Stimulated activated naive B cell treated with anti-CD40 and anti-IgM and Interleukin-4, amounts not matched to agents 10 μg/mL and 1 μg/mL and 100 μg/mL, for 72 hours (primary cell): ENCODE data around the gene GLS.
A peak's percentile ranks its signal among the peaks of the same experiment; 100 is the strongest.

Experiments used
- ATAC-seq, 2 donors: fragments of 150-1000 bp; cut with Tn5 transposase; replicated peaks; 2 replicates each; pipeline ENCODE4 v1.10.0; 2021; ENCODE audit warnings: moderate library complexity in 1 of 2
- DNase-seq: peaks from one replicate; pipeline ENCODE4 v3.0.0; 2021
- H3K27ac Mint-ChIP-seq: one replicate; pipeline ENCODE4 v1.8.0; 2022; ENCODE audit warnings: mild to moderate bottlenecking, mixed read lengths
- H3K27me3 Mint-ChIP-seq, 2 donors: one replicate each; pipeline ENCODE4 v1.8.0; 2022; ENCODE audit warnings: mixed read lengths in 2 of 2
- H3K36me3 Mint-ChIP-seq, 2 donors: one replicate each; pipeline ENCODE4 v1.8.0; 2022; ENCODE audit warnings: mixed read lengths in 2 of 2, mild to moderate bottlenecking in 1 of 2
- H3K4me1 Mint-ChIP-seq, 2 donors: one replicate each; pipeline ENCODE4 v1.8.0; 2022; ENCODE audit warnings: mixed read lengths in 2 of 2, mild to moderate bottlenecking in 1 of 2
- H3K4me3 Mint-ChIP-seq, 2 donors: one replicate each; pipeline ENCODE4 v1.8.0; 2022; ENCODE audit warnings: mild to moderate bottlenecking in 2 of 2, mixed read lengths in 2 of 2, moderate library complexity in 1 of 2
- H3K9me3 Mint-ChIP-seq, 2 donors: one replicate each; pipeline ENCODE4 v1.8.0; 2022; ENCODE audit warnings: mixed read lengths in 2 of 2, mild to moderate bottlenecking in 1 of 2

GLS gene

GRCh38 chr2:190999949-191000665, 119.5 kb downstream of the GLS start:
- Mint-ChIP-seq H3K4me1 (peaks cover 8 to 16% of the 10 kb centered on the region in 2 donors), H3K36me3 (peaks cover 72 to 76% of the 10 kb centered on the region in 2 donors), H3K27ac (peak overlapping the region; percentile 47), H3K9me3 (peaks cover 9 to 16% of the 10 kb centered on the region in 2 donors), H3K27me3 (no peaks in the 10 kb centered on the region), H3K4me3 (no peak overlapping the region)
- DNase-seq = no peak
- ATAC-seq = no peak

DNA sequence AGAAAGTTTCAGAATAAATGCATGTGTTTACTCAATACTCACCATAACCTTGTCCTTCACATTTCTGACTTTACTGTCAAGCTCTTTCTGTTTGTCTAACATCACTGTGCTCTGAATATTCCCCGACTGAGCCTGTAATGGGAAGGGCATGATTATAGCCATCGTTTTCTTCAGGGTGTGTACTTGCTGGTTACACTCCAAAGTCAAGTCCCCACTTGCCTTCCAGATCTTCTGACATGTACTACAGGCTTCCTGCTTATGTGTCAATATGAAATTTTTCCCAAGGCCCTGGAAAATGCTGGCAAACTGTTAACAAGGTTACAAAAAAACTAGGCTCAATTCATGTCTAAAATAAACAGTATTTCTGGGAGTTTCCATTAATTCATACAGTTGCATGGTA, 120.4 kb downstream of the GLS start:
- Mint-ChIP-seq H3K4me3 (no peak overlapping the region), H3K27me3 (no peaks in the 10 kb centered on the region), H3K27ac (peak overlapping the region; percentile 16), H3K4me1 (peaks cover 8 to 11% of the 10 kb centered on the region in 2 donors), H3K36me3 (peaks cover 65 to 72% of the 10 kb centered on the region in 2 donors), H3K9me3 (peaks cover 4 to 10% of the 10 kb centered on the region in 2 donors)
- ATAC-seq (no peak), DNase-seq (no peak)

DNA sequence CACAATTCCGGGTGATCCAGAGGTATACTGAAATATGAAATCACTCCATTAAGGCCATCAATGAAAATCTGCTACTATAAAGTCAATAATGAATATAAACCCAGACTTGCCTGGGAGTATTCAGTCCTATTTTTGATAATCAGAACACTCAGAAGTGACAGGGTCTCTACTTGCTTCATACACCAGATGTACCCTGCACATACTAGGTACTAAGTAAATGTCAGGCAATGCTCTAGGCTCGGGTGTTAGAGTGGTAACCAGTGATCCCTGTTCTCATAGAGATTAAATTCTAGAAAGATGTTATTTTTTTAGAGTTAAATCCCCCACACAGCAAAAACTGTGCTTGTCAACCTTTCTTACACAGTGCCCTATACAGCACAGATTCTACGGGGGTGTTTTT, 121.0 kb downstream of the GLS start:
- Mint-ChIP-seq H3K9me3 (peaks cover 4 to 10% of the 10 kb centered on the region in 2 donors), H3K4me1 (peaks cover 8 to 11% of the 10 kb centered on the region in 2 donors), H3K27ac (no peak overlapping the region), H3K27me3 (no peaks in the 10 kb centered on the region), H3K36me3 (peaks cover 59 to 72% of the 10 kb centered on the region in 2 donors), H3K4me3 (no peak overlapping the region)
- no peak for ATAC-seq
- no peak for DNase-seq

DNA sequence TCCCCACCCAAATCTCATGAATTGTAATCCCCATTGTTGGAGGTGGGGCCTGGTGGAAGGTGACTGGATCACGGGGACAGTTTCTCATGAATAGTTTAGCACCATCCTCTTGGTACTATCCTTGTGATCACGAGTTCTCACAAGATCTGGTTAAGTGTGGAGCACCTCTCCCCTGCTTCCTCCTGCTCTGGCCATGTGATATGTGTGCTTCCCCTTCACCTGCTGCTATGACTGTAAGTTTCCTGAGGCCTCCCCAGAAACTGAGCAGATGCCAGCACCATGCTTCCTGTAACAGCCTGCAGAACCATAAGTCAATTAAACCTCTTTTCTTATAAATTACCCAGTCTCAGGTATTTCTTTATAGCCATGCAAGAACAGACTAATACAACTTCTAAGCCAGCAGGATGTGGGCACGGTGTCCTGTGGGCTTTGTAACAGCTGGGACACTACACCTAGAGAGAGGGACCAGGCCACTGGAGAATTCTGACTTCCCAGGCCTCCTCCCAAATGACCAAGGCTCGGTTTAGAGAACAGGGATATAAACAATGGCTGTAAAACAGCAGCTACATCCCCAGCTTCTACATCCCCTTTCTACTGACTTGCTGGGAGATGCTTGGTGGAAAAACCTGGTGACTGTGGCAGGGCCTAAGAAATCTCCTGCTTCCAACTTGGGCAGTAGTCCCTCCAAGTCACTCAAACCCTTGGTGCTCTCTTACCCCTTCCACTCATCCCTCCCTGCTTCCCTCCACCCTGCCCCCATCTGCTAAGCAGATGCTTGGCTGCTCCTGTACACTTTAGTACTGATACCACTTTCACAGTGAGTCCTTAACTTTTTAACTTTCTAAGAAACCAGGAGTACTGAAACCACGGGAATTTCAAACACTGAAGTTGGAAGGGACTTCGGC, 123.0 kb downstream of the GLS start:
- Mint-ChIP-seq H3K4me1 (peaks cover 0 to 8% of the 10 kb centered on the region in 2 donors), H3K36me3 (peaks cover 49 to 69% of the 10 kb centered on the region in 2 donors), H3K27ac (no peak overlapping the region), H3K9me3 (peaks cover 4 to 10% of the 10 kb centered on the region in 2 donors), H3K4me3 (no peak overlapping the region), H3K27me3 (no peaks in the 10 kb centered on the region)
- no peak for DNase-seq
- no peak for ATAC-seq

DNA sequence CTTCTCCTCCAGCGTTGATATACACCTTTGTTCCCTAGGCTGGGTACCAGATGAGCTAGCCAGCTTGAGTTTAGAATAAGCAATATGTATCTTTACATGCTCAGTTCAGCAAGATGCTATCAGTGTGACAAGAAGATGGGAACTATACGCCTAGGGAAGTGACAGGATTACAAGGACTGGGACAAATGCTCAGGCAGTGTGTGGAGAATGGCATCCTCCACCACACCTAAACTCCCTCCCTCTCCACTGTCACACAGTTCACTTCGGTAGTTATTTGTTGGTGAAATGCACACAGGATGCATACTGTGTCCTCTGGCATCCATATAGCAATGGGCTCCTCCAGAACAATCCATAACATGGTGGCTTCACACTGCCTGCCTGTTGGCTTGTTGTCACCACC, 125.7 kb downstream of the GLS start:
- H3K4me1 Mint-ChIP-seq = peaks cover 5 to 8% of the 10 kb centered on the region in 2 donors
- H3K27ac Mint-ChIP-seq = no peak overlapping the region
- no peak overlapping the region for H3K4me3 Mint-ChIP-seq
- H3K27me3 Mint-ChIP-seq = no peaks in the 10 kb centered on the region
- ATAC-seq = no peak
- H3K36me3 Mint-ChIP-seq = peaks cover 41 to 59% of the 10 kb centered on the region in 2 donors
- DNase-seq = no peak
- H3K9me3 Mint-ChIP-seq = peaks cover 4 to 10% of the 10 kb centered on the region in 2 donors

DNA sequence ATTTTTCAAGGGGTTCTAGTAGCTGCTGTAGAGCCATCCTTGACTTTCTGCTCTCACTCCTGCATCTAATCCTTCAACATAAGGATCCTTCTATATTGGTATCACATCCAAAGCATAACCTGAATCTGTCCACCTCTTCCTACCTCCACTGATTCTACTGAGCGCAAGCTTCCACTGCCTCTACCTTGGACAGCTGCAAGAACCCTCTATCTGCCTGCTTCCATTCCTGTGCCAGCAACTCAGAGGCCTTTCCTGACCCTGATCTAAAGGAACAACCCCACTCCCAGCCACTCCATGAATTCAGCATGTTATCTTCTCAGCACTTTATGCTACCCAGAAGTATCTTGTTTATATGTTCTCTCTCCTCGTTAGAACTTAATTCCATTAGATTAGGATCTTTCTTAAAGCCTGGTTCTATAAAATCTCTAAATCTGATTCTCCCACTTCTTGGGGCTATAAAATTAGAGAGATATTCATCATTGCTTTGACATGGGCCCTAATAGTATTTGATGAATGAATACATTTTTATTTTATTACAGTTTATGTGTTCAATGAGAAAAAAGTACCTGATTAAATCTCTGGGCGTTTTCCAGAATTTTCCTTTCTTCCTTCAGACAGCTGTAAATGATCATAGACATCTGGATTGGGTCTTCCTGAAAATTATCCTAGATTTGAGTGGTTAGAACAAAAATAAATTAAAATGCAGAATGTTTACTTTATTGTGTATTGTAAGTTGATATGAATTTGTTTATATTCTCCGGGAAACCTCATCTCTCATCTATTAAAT, 126.6 kb downstream of the GLS start:
- no peaks in the 10 kb centered on the region for H3K27me3 Mint-ChIP-seq
- no peak for DNase-seq
- ATAC-seq = no peak
- H3K9me3 Mint-ChIP-seq = peaks cover 4 to 10% of the 10 kb centered on the region in 2 donors
- no peak overlapping the region for H3K4me3 Mint-ChIP-seq
- H3K27ac Mint-ChIP-seq = no peak overlapping the region
- H3K36me3 Mint-ChIP-seq = peaks cover 37 to 55% of the 10 kb centered on the region in 2 donors
- peaks cover 5 to 10% of the 10 kb centered on the region in 2 donors for H3K4me1 Mint-ChIP-seq

- H3K4me3 Mint-ChIP-seq = no peak overlapping the region
- no peak for ATAC-seq
- peaks cover 30 to 48% of the 10 kb centered on the region in 2 donors for H3K36me3 Mint-ChIP-seq
- H3K4me1 Mint-ChIP-seq = peaks cover 5 to 10% of the 10 kb centered on the region in 2 donors
- peaks cover 4 to 10% of the 10 kb centered on the region in 2 donors for H3K9me3 Mint-ChIP-seq
- DNase-seq = no peak
- no peak overlapping the region for H3K27ac Mint-ChIP-seq
- no peaks in the 10 kb centered on the region for H3K27me3 Mint-ChIP-seq
Observed at GRCh38 chr2:191008286-191008685, 127.7 kb downstream of the GLS start.

GRCh38 chr2:191009541-191010374, 129.1 kb downstream of the GLS start:
- Mint-ChIP-seq H3K4me3 (no peak overlapping the region), H3K27ac (no peak overlapping the region), H3K4me1 (peaks cover 5 to 10% of the 10 kb centered on the region in 2 donors), H3K27me3 (no peaks in the 10 kb centered on the region), H3K36me3 (peaks cover 15 to 34% of the 10 kb centered on the region in 2 donors), H3K9me3 (peaks cover 0 to 4% of the 10 kb centered on the region in 2 donors)
- ATAC-seq = no peak
- no peak for DNase-seq

DNA sequence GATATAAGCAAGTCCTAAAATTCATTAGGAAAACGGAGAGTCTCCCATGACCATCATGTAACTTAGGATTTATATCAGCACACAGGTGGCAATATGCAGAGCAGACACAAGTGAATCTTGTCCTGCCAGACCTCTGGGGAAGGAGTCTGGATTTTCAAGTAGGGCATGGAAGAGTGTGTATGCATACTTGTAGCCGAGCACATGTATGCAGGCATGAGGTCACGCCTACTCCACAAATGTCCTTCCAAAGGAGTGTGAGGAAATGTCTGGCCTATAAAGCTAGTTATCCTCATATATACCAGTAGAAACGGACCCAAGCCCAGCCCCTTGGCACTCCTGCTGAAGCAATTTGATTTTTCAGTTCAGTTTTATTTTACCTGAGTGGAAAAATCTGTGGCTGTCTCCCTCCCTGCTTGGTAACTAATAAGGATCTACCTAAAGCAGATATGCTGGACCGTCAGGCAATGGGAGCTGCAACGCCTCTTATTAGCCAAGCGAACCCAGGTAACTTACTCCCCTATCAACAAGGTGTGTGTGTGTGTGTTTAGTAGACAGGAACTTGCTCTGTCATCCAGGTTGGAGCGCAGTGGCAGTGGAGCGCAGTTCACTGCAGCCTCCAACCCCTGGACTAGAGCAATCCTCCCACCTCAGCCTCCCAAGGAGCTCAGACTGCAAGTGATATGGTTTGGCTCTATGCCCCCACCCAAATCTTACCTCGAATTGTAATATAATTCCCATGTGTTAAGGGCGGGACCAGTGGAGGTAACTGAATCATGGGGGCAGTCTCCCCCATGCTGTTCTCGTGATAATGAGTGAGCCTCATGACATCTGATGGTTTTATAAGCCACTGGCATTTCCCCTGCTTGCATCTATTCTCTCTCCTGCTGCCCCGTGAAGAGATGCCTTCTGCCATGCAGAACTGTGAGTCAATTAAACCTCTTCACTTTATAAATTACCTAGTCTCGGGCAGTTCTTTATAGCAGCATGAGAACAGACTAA, 130.6 kb downstream of the GLS start:
- no peaks in the 10 kb centered on the region for H3K27me3 Mint-ChIP-seq
- peaks cover 2 to 3% of the 10 kb centered on the region in 2 donors for H3K9me3 Mint-ChIP-seq
- no peak overlapping the region for H3K27ac Mint-ChIP-seq
- DNase-seq (no peak), ATAC-seq (no peak)
- H3K4me1 Mint-ChIP-seq = peaks cover 5 to 8% of the 10 kb centered on the region in 2 donors
- H3K36me3 Mint-ChIP-seq = peaks cover 11 to 23% of the 10 kb centered on the region in 2 donors
- H3K4me3 Mint-ChIP-seq = no peak overlapping the region

- H3K27ac Mint-ChIP-seq = no peak overlapping the region
- H3K4me1 Mint-ChIP-seq = peaks cover 5% of the 10 kb centered on the region in 2 donors
- ATAC-seq = no peak
Observed at GRCh38 chr2:191012346-191012745, 131.7 kb downstream of the GLS start.

DNA sequence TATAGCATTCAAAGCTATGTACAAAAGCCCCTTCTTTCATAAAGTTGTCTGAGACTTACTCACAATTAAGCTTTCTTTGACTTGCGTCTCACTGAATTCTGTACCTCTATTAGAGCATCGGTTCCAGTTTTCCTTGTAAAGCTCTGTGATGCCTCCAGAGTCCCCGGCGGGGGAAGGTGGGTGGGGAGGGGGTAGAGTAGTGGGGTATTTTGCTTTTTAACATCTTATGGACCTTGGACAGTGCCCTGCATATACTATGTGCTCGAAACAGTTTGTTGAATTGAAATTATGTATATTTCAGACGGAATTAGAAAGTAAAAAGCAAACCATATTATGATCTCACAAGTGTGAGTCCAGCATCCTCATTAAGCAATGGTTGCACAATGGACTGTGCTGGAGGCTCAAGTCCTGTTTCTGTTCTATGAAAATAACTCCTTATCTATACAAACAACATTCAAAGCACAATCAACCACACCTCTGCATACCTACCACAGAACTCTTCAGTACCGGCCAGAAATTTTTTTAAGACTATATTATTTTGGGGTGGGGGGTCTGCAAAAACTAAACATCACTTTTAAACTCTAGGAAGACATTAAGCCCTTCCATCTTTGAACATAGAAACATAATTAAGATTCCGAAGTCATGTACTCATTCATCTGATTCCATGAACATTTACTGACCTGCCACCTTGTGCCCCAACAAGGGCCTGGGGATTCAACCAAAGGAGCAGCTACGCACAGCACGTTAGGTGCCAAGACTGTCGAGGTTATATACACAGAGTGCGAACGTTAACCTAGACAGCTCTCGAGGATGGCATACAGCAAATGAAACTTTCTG, 132.4 kb downstream of the GLS start:
- peaks cover 5 to 11% of the 10 kb centered on the region in 2 donors for H3K36me3 Mint-ChIP-seq
- no peak overlapping the region for H3K27ac Mint-ChIP-seq
- no peaks in the 10 kb centered on the region for H3K27me3 Mint-ChIP-seq
- no peak overlapping the region for H3K4me3 Mint-ChIP-seq
- peaks cover 2 to 3% of the 10 kb centered on the region in 2 donors for H3K9me3 Mint-ChIP-seq
- peak; percentile 32 to 34 for ATAC-seq
- H3K4me1 Mint-ChIP-seq = peaks cover 5% of the 10 kb centered on the region in 2 donors
- DNase-seq = no peak

More at GRCh38 chr2:191012346-191012745, 131.7 kb downstream of the GLS start:
- Mint-ChIP-seq H3K27me3 (no peaks in the 10 kb centered on the region), H3K4me3 (no peak overlapping the region), H3K9me3 (peaks cover 2 to 3% of the 10 kb centered on the region in 2 donors), H3K36me3 (peaks cover 5 to 12% of the 10 kb centered on the region in 2 donors)
- DNase-seq = no peak

GRCh38 chr2:191013682-191013931, 133.0 kb downstream of the GLS start:
- DNase-seq = peak; percentile 6

More at GRCh38 chr2:191013682-191013931, 133.0 kb downstream of the GLS start:
- Mint-ChIP-seq H3K36me3 (peaks cover 5 to 8% of the 10 kb centered on the region in 2 donors), H3K27ac (no peak overlapping the region), H3K4me1 (peaks cover 5 to 7% of the 10 kb centered on the region in 2 donors), H3K4me3 (no peak overlapping the region), H3K27me3 (no peaks in the 10 kb centered on the region), H3K9me3 (peaks cover 2 to 3% of the 10 kb centered on the region in 2 donors)
- no peak for ATAC-seq
